Skeletal muscle tissue (tissue), 4 donors: Measurements from ENCODE around the gene TGIF2. TPM values are rescaled to one million over a fixed set of nuclear protein-coding genes. Genes with fewer than 3 reads are reported as not detected.
A peak's percentile ranks its signal among the peaks of the same experiment; 100 is the strongest.
"Not testable (repeated sequence)": the region's sequence is repeated elsewhere in the genome, so short reads cannot be mapped to it uniquely, and the experiment has no call there.

ENCODE experiments used
- H3K27ac ChIP-seq: one replicate; pipeline ENCODE4 v1.7.0; 2013; ENCODE audit warnings: mild to moderate bottlenecking, low read depth, low read length, inconsistent platforms
- H3K27me3 ChIP-seq, 3 donors: one replicate each; pipeline ENCODE4 v1.7.0; 2013; ENCODE audit warnings: low read length in 3 of 3; ENCODE audit not compliant: control insufficient read depth in 3 of 3, insufficient read depth in 3 of 3
- H3K36me3 ChIP-seq, 3 donors: one replicate each; pipeline ENCODE4 v1.7.0; 2013; ENCODE audit warnings: low read length in 3 of 3; ENCODE audit not compliant: control insufficient read depth in 3 of 3, insufficient read depth in 3 of 3
- H3K4me1 ChIP-seq, 3 donors: one replicate each; pipeline ENCODE4 v1.7.0; 2013; ENCODE audit warnings: low read length in 3 of 3, mild to moderate bottlenecking in 3 of 3; ENCODE audit not compliant: control insufficient read depth in 3 of 3, insufficient read depth in 3 of 3
- H3K4me3 ChIP-seq, 3 donors: one replicate each; pipeline ENCODE4 v1.7.0; 2013; ENCODE audit warnings: low read length in 3 of 3
- H3K9ac ChIP-seq, 3 donors: one replicate each; pipeline ENCODE4 v1.7.0; 2013; ENCODE audit warnings: low read length in 3 of 3, mild to moderate bottlenecking in 3 of 3, moderate library complexity in 2 of 3, low read depth in 1 of 3
- H3K9me3 ChIP-seq, 3 donors: one replicate each; pipeline ENCODE4 v1.7.0; 2013; ENCODE audit warnings: low read length in 3 of 3; ENCODE audit not compliant: control insufficient read depth in 3 of 3
- total RNA-seq: library from RNA; depleted of rRNA; stranded (reverse); fragments of >200 nt; gene quantifications from one replicate; pipeline ENCODE4 v1.2.3, GENCODE V29; 2014
- donor health status: Osteomylitis.

The TGIF2 gene
- total RNA-seq, 1 donor from 2014 or later = 20.4 TPM

GRCh38 chr20:36563374-36563773, 10.0 kb upstream of the TGIF2 start:
- peaks cover 0 to 3% (median 2%) of the 10 kb centered on the region in 3 donors for H3K9me3 ChIP-seq
- H3K4me1 ChIP-seq = no peaks in the 10 kb centered on the region
- no peak overlapping the region for H3K27ac ChIP-seq
- H3K36me3 ChIP-seq = no peaks in the 10 kb centered on the region
- H3K4me3 ChIP-seq = no peak overlapping the region
- H3K9ac ChIP-seq = no peak overlapping the region
- no peaks in the 10 kb centered on the region for H3K27me3 ChIP-seq

- not testable (repeated sequence) for H3K9me3 ChIP-seq, H3K4me1 ChIP-seq, H3K27ac ChIP-seq, H3K9ac ChIP-seq, H3K4me3 ChIP-seq, H3K36me3 ChIP-seq, H3K27me3 ChIP-seq
These were observed 9.2 kb upstream of the TGIF2 start for GRCh38 chr20:36564078-36564725.

- H3K9me3 ChIP-seq, H3K27ac ChIP-seq, H3K4me1 ChIP-seq, H3K9ac ChIP-seq, H3K36me3 ChIP-seq, H3K27me3 ChIP-seq, H3K4me3 ChIP-seq: not testable (repeated sequence)
These were observed 8.7 kb upstream of the TGIF2 start for GRCh38 chr20:36564726-36565121.

GRCh38 chr20:36565520-36565919, 7.9 kb upstream of the TGIF2 start:
- H3K36me3 ChIP-seq = no peaks in the 10 kb centered on the region
- no peaks in the 10 kb centered on the region for H3K4me1 ChIP-seq
- H3K27ac ChIP-seq = no peak overlapping the region

GRCh38 chr20:36569847-36570429, 3.5 kb upstream of the TGIF2 start:
- Histone ChIP-seq H3K36me3 (no peaks in the 10 kb centered on the region), H3K4me3 (no peak overlapping the region), H3K4me1 (peaks cover 4 to 10% (median 8%) of the 10 kb centered on the region in 3 donors), H3K9me3 (peaks cover 0 to 3% (median 2%) of the 10 kb centered on the region in 3 donors), H3K27me3 (peaks cover 0 to under 1% (median 0%) of the 10 kb centered on the region in 3 donors), H3K9ac (no peak overlapping the region), H3K27ac (no peak overlapping the region)

More at GRCh38 chr20:36565520-36565919, 7.9 kb upstream of the TGIF2 start:
- Histone ChIP-seq H3K9me3 (peaks cover 0 to 3% (median 2%) of the 10 kb centered on the region in 3 donors), H3K27me3 (no peaks in the 10 kb centered on the region), H3K9ac (no peak overlapping the region), H3K4me3 (no peak overlapping the region)

- Histone ChIP-seq H3K36me3 (no peaks in the 10 kb centered on the region), H3K4me1 (peaks cover 10 to 17% (median 13%) of the 10 kb centered on the region in 3 donors), H3K27me3 (peaks cover 0 to 10% (median 10%) of the 10 kb centered on the region in 3 donors), H3K9me3 (no peaks in the 10 kb centered on the region), H3K9ac (no peak overlapping the region), H3K4me3 (no peak overlapping the region), H3K27ac (peak overlapping the region; percentile 77)
These were observed 1.6 kb upstream of the TGIF2 start for GRCh38 chr20:36571564-36572504.

- H3K9me3 ChIP-seq = no peaks in the 10 kb centered on the region
- H3K27me3 ChIP-seq = peaks cover 0 to 11% (median 10%) of the 10 kb centered on the region in 3 donors
- peak overlapping the region; percentile 77 for H3K27ac ChIP-seq
- peaks cover 10 to 17% (median 13%) of the 10 kb centered on the region in 3 donors for H3K4me1 ChIP-seq
- peak overlapping the region in 2 of 3 donors; percentile 68 to 70 for H3K9ac ChIP-seq
- peak overlapping the region; percentile 62 to 69 (median 68) for H3K4me3 ChIP-seq
- H3K36me3 ChIP-seq = no peaks in the 10 kb centered on the region
These were observed 695 bp upstream of the TGIF2 start for GRCh38 chr20:36572701-36573102.

GRCh38 chr20:36573798-36574365, 485 bp downstream of the TGIF2 start:
- Histone ChIP-seq H3K4me3 (peak overlapping the region; percentile 38 to 67 (median 62)), H3K36me3 (peaks cover 2 to 4% (median 2%) of the 10 kb centered on the region in 3 donors), H3K9ac (peak overlapping the region; percentile 57 to 74 (median 67))

GRCh38 chr20:36574366-36575135, 1.2 kb downstream of the TGIF2 start:
- no peaks in the 10 kb centered on the region for H3K9me3 ChIP-seq
- H3K4me3 ChIP-seq = peak overlapping the region; percentile 43 to 66 (median 65)
- H3K4me1 ChIP-seq = peaks cover 10 to 17% (median 13%) of the 10 kb centered on the region in 3 donors
- H3K36me3 ChIP-seq = peaks cover 3 to 5% (median 4%) of the 10 kb centered on the region in 3 donors
- no peak overlapping the region for H3K27ac ChIP-seq
- H3K9ac ChIP-seq = peak overlapping the region; percentile 16 to 43 (median 16)
- H3K27me3 ChIP-seq = peaks cover 0 to 23% (median 15%) of the 10 kb centered on the region in 3 donors

More at GRCh38 chr20:36573798-36574365, 485 bp downstream of the TGIF2 start:
- Histone ChIP-seq H3K27me3 (peaks cover 0 to 21% (median 15%) of the 10 kb centered on the region in 3 donors), H3K27ac (peak overlapping the region; percentile 68), H3K4me1 (peaks cover 10 to 17% (median 13%) of the 10 kb centered on the region in 3 donors), H3K9me3 (no peaks in the 10 kb centered on the region)
